Measurements from ENCODE around the gene CACNB3. TPM values are rescaled to one million over a fixed set of nuclear protein-coding genes. Genes with fewer than 3 reads are reported as not detected.

The CACNB3 gene
- total and polyA plus RNA-seq, 2 of the 8 experiments (the other 6 are each of a cell fraction or from before 2014, with no cell fraction given): 12.5 to 16.0 TPM

- TF ChIP-seq PHF8 (conservative IDR thresholded peaks at IDR 0.05; ENCODE audit: low read depth, low read length) (no peak), EZH2 (IDR thresholded peaks at IDR 0.05; ENCODE audit: low read depth, low read length, severe bottlenecking) (no peak), POLR2A (IDR thresholded peaks at IDR 0.05; ENCODE audit: control extremely low read depth in 1 of 2, low read depth in 2 of 2, low read length in 2 of 2) (no peak), POLR2AphosphoS5 (IDR thresholded peaks at IDR 0.05; ENCODE audit: low read depth, low read length) (no peak)
- TF ChIP-seq, protein P1, sequence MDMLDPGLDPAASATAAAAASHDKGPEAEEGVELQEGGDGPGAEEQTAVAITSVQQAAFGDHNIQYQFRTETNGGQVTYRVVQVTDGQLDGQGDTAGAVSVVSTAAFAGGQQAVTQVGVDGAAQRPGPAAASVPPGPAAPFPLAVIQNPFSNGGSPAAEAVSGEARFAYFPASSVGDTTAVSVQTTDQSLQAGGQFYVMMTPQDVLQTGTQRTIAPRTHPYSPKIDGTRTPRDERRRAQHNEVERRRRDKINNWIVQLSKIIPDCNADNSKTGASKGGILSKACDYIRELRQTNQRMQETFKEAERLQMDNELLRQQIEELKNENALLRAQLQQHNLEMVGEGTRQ (IDR thresholded peaks at IDR 0.05; ENCODE audit: low read length): no peak
- H3K56ac ChIP-seq (replicated peaks; ENCODE audit: insufficient read length, low read depth, low read length): no peak overlapping the region
- H2BK5ac ChIP-seq (ENCODE audit: low read depth, low read length): no peak overlapping the region
- no peak overlapping the region for H4K5ac ChIP-seq (ENCODE audit: insufficient read length, low read depth, low read length)
- peaks cover 0 to 14% (median 11%) of the 10 kb centered on the region in 4 experiments; a peak in 6 of 7 replicates for H3K4me1 ChIP-seq (replicated peaks in 1 of 4; ENCODE audit: control insufficient read depth in 3 of 4, insufficient read depth in 4 of 4, low read length in 3 of 4)
- H2BK120ac ChIP-seq (replicated peaks; ENCODE audit: low read depth, low read length): no peak overlapping the region
- H3K14ac ChIP-seq (ENCODE audit: insufficient read length): no peak overlapping the region
- peaks cover 0 to 5% of the 10 kb centered on the region in 2 experiments for H4K20me1 ChIP-seq (replicated peaks in 1 of 2; ENCODE audit: control insufficient read depth in 1 of 2, insufficient read depth in 2 of 2, low read length in 2 of 2)
- H2BK12ac ChIP-seq (ENCODE audit: low read depth, low read length): no peak overlapping the region
- no peak overlapping the region for H3K9ac ChIP-seq (replicated peaks in 1 of 4; ENCODE audit: extremely low read depth in 1 of 4, low read depth in 3 of 4, low read length in 3 of 4)
- no peak overlapping the region for H4K91ac ChIP-seq (replicated peaks; ENCODE audit: insufficient read length, low read length)
- CTCF ChIA-PET (ENCODE audit: partially characterized antibody): interaction anchor here (0.7 to 2.6 kb wide), 4 partner anchors 10 to 21 kb away, joined by 3 to 12 read pairs (median 4); no protein-coding TSS in a partner anchor
- FAIRE-seq: no peak
- no peaks in the 10 kb centered on the region for H3K23me2 ChIP-seq (ENCODE audit: low read depth, low read length)
- no peaks in the 10 kb centered on the region for H3K27me3 ChIP-seq (replicated peaks in 1 of 4; ENCODE audit: control insufficient read depth in 3 of 4, extremely low read depth in 1 of 4, insufficient read depth in 3 of 4, low read length in 3 of 4)
- H3K18ac ChIP-seq (ENCODE audit: extremely low read depth, low read length): no peak overlapping the region
- H3K23ac ChIP-seq (ENCODE audit: insufficient read length): no peak overlapping the region
- H2BK15ac ChIP-seq (ENCODE audit: low read length): no peak overlapping the region
- H3K27ac ChIP-seq (ENCODE audit: low read depth, low read length): no peak overlapping the region
- no peak overlapping the region for H2AK5ac ChIP-seq (ENCODE audit: low read depth, low read length)
- no peak overlapping the region for H3K4ac ChIP-seq (replicated peaks; ENCODE audit: insufficient read length, low read depth, low read length)
- no peak overlapping the region for H2BK20ac ChIP-seq (ENCODE audit: low read length)
- no peaks in the 10 kb centered on the region for H3K79me2 ChIP-seq (ENCODE audit: control insufficient read depth in 1 of 2, insufficient read depth in 2 of 2, low read length in 2 of 2)
- DNase-seq (ENCODE audit: low read depth in 1 of 2, low spot score in 2 of 2): no peak
- H4K8ac ChIP-seq (ENCODE audit: extremely low read depth, insufficient read depth, low read length): no peak overlapping the region
- POLR2A ChIA-PET (ENCODE audit: partially characterized antibody): interaction anchor here (1.0 to 1.6 kb wide), 2 partner anchors 10 to 109 kb away, joined by 3 read pairs; no protein-coding TSS in a partner anchor
- peaks cover 3 to 52% (median 30%) of the 10 kb centered on the region in 4 experiments; a peak in 7 of 8 replicates for H3K36me3 ChIP-seq (ENCODE audit: control insufficient read depth in 2 of 4, insufficient read depth in 4 of 4, low read length in 3 of 4)
- no peaks in the 10 kb centered on the region for H3K9me3 ChIP-seq (ENCODE audit: insufficient read depth in 2 of 2, low read depth in 1 of 2, low read length in 1 of 2)
- no peak overlapping the region for H3K4me3 ChIP-seq (ENCODE audit: extremely low read depth in 1 of 4, insufficient read depth in 2 of 4, low read depth in 3 of 4, low read length in 4 of 4)
- 83% methylated on average over 2 of the region's 2 CpGs; no CpG with 5 or more reads in 1 of the 2 experiments for WGBS, 2 experiments (ENCODE audit: extremely low coverage in 1 of 2, insufficient coverage in 1 of 2, insufficient read length in 1 of 2, insufficient replicate concordance in 2 of 2, low coverage in 1 of 2, low lambda C conversion rate in 2 of 2, missing lambda C conversion rate in 1 of 2)
- H3K4me2 ChIP-seq (ENCODE audit: insufficient read depth in 1 of 2, low read depth in 2 of 2, low read length in 2 of 2): no peak overlapping the region
- H2AFZ ChIP-seq (ENCODE audit: low read length): no peak overlapping the region
- H3K79me1 ChIP-seq (ENCODE audit: low read depth, low read length): 0 out of 2 replicates have a peak, but pooled peaks cover 2% of the 10 kb centered on the region
These were observed 43.8 kb upstream of the CACNB3 start for GRCh38 chr12:48774516-48774915.

Data from H1 (cell line).